GM19240 (cell line): ENCODE measurements around the gene CDC34.
A peak's percentile ranks its signal among the peaks of the same experiment; 100 is the strongest.
"Not testable (repeated sequence)": the region's sequence is repeated elsewhere in the genome, so short reads cannot be mapped to it uniquely, and the experiment has no call there.

Experiments
- DNase-seq: peaks from one replicate; pipeline ENCODE4 v3.0.0; 2011; ENCODE audit warnings: low spot score; ENCODE audit not compliant: insufficient read length

The CDC34 gene

DNA sequence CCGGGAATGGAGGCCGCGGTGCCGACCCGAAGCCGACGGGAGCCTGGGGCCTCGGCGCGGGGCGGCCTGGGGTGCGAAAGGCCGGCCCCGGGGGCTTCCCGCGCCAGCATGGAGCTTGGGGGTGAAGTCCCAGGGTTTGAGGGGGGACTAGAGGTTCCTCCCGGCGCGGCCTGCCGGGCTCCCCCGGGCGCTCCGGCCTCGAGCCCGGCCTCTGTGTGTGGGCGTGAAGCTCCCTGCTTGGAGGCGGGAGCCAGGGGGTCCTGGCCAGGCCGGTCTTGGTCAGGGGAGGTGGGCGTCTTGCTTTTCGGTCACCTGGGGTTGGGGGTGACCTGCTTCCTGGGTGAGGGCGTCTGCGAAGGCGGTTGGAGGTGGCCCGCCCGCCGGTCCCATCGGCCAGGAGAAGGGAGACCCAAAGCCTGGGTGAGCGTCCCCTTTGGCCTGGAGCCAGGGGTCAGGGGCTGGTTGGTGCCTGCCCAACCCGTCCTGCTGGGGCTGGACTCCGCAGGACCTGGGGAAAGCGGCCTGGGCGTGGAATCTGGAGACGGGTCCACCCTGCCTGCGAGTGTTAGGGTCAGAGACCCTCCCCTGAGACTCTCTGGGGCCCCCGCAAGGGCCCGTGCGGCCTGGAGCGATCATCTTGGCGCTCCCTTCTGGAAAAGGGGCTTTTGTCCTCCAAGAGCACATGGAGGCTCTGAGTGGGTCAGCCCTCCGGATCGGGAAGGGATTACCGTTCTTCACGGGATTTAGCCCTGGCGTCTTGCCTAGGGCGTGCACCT, 41.4 kb downstream of the CDC34 start:
- no peak for DNase-seq

DNA sequence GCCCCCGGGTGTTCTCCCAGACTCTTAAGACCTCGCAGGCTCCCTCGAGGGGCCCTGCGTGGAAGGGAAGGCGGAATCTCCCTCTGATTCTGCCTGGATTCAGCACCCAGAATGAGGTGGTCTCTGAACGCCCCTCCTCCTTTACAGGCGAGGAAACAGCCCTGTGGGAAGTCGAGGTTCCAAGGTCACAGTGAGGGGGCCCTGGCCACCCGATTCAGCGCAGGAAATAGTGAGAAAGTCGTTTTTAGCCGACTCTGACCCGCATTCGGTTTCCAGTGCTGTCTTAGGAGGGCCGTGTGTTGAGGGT, 41.9 kb downstream of the CDC34 start:
- DNase-seq: no peak

- no peak for DNase-seq
These were observed 43.3 kb downstream of the CDC34 start for GRCh38 chr19:574658-575526.

DNA sequence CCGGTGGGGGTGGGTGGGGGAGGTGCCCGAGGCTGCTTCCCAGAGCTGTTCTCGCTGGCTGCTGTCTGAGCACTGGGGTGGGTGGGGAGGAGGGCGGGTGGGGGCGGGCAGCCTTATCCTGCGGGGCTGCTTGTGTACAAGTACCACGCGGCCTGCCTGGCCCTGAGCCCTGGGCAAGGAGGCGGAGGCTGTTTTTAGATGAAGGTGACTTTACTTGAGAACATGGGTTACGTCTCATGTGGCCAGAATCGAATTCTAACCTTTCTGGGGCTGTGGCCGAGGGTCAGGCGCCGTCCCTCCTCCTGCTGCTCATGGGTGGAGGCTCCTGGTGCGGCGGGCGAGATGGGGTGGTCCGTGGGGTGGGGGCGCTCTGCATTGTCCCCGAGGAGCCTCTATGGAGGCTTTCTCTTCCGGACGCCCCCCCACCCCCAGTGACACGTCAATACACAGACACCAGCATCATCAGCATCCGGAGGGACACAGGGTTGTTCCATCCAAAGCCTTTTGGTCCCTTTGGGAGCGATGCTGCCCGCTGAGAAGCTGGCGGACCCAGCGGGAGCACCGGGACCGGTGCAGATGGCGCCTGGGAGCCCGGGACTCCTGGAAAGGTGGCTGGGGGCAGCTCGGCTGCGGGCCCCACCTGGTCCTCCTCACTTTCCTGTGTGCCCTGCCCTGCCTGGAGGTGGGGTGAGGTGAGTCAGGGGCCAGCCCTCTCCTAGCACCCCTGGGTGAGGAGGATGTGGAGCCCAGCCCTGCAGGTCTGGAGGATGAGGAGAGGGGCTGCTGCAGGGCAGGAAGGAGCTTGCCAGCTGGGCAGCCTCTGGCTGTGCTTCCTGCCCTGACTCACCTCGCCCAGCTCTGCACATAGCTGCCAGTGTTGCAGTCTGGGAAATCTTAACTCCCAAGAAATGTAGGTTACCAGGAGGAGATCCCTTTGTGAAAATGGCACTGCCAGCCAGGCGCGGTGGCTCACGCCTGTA, 44.3 kb downstream of the CDC34 start:
- no peak for DNase-seq

- no peak for DNase-seq
These were observed 45.3 kb downstream of the CDC34 start for GRCh38 chr19:576768-577438.

DNA sequence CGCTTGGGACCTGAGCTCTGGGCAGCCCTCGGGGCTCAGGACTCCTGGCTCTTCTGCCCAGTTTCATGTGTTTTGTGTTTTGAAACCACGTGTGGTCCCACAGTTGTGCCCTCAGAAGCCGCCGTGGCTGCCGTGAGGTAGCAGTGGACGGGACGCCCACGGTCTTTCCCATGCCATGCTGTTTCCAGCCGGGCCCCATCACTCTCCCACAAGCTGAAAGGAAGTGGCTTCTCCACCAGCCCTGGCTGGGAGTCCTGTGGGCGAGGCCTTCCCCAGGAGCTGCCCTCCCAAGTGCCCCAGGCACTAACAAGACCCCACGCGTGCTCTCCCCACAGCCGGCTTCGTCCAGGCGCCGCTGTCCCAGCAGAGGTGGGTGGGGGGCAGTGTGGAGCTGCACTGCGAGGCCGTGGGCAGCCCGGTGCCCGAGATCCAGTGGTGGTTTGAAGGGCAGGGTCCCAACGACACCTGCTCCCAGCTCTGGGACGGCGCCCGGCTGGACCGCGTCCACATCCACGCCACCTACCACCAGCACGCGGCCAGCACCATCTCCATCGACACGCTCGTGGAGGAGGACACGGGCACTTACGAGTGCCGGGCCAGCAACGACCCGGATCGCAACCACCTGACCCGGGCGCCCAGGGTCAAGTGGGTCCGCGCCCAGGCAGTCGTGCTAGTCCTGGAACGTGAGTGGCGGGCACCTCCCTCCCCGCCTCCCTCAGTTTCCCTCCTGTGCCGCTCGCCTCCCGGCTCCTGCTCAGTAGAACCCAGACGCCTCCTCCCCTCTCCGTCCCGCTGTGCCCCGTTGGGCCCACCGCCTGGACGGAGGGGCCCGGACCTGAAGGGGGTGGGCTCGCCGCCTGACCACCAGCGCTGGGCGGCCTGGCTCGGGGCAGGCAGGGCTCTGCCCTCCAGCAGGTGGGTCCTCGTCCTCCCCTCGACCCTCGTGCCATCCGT, 46.2 kb downstream of the CDC34 start:
- no peak for DNase-seq

GRCh38 chr19:579111-579841, 47.7 kb downstream of the CDC34 start:
- DNase-seq: no peak

GRCh38 chr19:579842-580155, 48.2 kb downstream of the CDC34 start:
- DNase-seq: no peak

- DNase-seq: no peak
These were observed 48.8 kb downstream of the CDC34 start for GRCh38 chr19:580274-580835.

- no peak for DNase-seq
These were observed 50.0 kb downstream of the CDC34 start for GRCh38 chr19:581399-582111.

- no peak for DNase-seq
These were observed 51.1 kb downstream of the CDC34 start for GRCh38 chr19:582497-583197.

DNA sequence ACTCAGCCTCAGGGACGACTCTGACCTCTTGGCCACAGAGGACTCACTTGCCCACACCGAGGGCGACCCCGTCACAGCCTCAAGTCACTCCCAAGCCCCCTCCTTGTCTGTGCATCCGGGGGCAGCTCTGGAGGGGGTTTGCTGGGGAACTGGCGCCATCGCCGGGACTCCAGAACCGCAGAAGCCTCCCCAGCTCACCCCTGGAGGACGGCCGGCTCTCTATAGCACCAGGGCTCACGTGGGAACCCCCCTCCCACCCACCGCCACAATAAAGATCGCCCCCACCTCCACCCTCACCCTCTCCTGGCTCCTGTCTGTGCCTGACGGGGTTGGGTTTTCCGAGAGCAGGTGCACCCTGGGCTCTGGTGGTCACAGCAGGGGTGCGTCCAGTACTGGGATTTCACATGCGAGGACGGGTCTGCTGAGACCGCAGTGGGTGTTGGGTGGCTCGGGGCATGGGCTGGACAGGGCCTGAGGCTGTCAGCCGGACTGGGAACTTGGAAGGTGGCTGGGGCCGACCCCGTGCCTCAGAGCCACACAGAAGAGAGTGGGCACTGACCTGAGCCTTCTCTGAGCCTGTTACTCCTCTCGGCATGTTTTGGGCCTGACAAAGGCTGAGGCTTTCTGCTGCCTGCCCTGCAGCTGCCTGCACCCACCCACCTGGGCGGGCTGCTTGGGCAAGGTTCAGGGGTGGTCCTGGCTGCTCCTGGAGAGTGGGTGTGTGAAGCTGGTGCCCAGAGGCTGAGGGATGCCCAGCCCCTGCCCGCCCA, 51.8 kb downstream of the CDC34 start:
- DNase-seq: no peak

GRCh38 chr19:583968-584239, 52.3 kb downstream of the CDC34 start:
- no peak for DNase-seq

- DNase-seq: peak; percentile 84
These were observed 52.9 kb downstream of the CDC34 start for GRCh38 chr19:584240-585001.

DNA sequence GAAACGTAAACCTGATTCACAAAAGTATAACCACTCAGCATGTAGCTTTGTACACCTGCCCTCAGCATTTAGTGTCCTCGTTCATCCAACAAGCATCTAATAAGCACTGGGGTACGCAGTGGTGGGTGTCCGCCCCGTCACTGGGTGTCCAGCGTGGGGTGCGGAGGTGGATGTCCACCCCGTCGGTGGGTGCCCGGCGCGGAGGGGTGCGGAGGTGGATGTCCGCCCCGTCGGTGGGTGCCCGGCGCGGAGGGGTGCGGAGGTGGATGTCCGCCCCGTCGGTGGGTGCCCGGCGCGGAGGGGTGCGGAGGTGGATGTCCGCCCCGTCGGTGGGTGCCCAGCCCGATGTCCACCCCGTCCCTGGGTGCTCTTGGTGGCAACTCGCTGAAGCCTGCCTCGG, 53.6 kb downstream of the CDC34 start:
- DNase-seq: not testable (repeated sequence)

DNA sequence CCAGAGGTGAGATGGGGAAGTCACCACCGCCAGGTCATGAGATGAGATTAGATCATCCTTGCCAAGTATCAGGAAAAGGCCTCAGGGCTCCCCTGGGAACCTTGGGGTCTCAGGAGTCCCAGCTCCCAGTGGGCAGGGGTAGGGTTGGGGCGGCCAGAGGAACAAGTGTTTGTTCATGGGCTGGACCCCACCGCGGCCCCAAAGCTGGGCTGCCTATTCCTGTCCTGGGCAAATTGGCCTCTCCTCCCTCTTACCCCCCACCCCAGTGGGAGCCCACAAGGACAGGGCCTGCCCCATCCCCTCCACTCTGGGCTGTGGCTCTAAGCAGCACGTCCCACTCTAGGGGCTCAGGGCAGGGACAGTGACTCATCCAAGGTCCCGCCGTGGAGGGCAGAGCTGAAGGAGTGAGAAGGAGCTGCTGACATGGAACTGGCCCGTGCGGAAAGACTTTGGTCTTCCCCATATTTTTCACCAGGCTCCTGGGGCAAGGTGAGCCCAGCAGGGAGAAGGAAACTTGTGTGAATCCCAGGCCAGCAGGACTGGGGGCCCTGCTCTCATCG, 54.1 kb downstream of the CDC34 start:
- no peak for DNase-seq
